ENCODE results near the gene VDR.

- TF ChIP-seq, protein P1, sequence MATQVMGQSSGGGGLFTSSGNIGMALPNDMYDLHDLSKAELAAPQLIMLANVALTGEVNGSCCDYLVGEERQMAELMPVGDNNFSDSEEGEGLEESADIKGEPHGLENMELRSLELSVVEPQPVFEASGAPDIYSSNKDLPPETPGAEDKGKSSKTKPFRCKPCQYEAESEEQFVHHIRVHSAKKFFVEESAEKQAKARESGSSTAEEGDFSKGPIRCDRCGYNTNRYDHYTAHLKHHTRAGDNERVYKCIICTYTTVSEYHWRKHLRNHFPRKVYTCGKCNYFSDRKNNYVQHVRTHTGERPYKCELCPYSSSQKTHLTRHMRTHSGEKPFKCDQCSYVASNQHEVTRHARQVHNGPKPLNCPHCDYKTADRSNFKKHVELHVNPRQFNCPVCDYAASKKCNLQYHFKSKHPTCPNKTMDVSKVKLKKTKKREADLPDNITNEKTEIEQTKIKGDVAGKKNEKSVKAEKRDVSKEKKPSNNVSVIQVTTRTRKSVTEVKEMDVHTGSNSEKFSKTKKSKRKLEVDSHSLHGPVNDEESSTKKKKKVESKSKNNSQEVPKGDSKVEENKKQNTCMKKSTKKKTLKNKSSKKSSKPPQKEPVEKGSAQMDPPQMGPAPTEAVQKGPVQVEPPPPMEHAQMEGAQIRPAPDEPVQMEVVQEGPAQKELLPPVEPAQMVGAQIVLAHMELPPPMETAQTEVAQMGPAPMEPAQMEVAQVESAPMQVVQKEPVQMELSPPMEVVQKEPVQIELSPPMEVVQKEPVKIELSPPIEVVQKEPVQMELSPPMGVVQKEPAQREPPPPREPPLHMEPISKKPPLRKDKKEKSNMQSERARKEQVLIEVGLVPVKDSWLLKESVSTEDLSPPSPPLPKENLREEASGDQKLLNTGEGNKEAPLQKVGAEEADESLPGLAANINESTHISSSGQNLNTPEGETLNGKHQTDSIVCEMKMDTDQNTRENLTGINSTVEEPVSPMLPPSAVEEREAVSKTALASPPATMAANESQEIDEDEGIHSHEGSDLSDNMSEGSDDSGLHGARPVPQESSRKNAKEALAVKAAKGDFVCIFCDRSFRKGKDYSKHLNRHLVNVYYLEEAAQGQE (IDR thresholded peaks at IDR 0.05; ENCODE audit: insufficient read depth in 1 of 2, low read depth in 2 of 2, low read length in 2 of 2), result no peak
- no peak for TF ChIP-seq TAF1 (IDR thresholded peaks at IDR 0.05; ENCODE audit: borderline replicate concordance, insufficient read depth, low read length)
These were observed 91.1 kb downstream of the VDR start for GRCh38 chr12:47813511-47814196.
